ENCODE results near the gene SLC66A2.
A peak's percentile ranks its signal among the peaks of the same experiment; 100 is the strongest.

Gene SLC66A2

DNA sequence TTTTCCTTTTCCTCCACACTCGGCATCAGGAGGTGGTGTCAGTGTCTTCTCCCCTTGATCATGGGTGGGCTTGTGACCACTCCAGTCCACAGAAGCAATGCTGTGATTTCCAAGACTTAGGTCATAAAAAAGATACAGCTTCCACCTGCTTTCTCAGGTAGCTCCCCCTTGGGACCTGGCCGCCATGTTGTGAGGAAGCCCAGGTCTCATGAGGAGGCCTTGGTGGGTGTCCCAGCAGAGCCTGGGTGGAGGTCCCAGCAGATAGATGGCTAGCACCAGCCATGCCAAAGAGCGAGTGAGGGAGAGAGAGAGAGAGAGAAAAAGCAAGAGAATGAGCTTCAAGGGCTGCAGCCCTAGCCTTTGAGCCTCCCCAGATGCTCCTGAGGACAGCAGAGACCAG lies 16.0 kb downstream of the SLC66A2 start:
- no peak for DNase-seq

DNA sequence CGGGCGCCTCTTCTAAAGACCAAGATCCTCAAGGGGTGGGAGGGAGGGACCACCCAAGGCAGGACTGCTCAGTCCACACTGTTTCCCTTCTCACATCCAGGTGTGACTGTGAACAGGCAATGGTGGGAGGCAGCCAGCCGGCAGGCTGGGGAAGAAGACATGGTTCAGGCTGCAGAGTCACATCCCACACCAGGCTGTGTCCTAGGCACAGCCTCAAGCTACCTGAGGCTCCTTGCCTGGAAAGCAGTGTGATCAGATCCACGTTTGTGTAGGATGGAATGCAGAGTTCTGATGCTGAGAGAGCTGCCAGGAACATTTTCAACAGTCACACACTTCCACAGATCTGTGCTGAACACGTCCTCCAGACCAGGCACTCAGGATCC lies 16.4 kb downstream of the SLC66A2 start:
- no peak for DNase-seq

DNA sequence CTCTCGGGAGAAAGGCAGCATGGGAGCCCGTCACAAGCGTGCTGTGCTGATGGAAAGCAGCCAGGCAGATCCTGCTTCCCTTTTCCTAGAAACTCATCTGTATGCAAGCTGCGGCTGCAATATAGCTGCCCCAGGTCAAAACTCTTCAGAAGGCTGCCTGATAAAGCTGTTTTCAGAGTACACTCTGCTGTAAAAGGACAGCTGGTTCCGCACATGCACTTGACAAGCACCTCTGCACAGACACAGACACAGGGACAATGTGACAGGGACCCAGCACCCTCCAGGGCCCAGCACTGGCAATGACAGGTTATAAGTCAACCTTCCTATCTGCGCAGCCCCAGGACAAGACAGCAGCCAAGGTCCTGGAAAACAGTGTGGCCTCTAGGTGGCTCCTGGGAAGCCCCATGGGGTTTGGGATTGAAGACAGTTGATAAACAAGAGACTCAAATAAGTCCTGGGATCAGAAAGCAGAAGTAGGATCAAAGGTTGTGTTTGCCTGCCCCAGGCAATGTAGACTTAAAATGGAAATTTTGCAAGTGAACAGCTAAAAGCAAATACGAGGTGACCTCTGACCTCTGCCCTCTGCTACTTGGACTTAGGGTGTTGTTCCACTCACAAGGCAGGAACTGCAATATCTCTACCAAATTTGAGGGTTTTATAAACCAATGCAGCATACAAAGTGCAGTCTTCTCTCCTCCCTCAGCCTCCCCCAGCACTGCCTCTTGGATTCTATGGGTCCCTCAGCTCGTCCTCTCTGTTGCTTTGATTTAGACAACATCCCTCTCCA lies 16.9 kb downstream of the SLC66A2 start:
- no peak for DNase-seq

DNA sequence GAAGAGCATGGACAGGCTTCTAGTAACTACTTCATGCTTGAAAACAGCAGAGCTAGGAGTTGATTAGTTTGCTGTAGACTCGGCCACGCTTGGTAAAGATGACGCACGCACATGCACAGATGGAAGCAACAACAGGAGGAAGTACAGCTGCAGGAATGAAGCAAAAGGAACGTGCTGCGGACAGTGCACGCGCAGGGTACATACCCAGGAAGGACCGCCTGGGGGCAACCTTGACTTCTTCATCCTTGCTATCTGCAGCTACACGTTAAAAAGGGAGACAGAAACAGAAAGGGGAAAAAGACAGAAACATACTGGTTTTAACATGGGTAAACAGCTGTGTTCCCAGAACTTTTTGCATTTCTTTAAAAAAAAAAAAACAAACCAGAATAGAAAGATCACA lies 17.7 kb downstream of the SLC66A2 start:
- DNase-seq: no peak

DNA sequence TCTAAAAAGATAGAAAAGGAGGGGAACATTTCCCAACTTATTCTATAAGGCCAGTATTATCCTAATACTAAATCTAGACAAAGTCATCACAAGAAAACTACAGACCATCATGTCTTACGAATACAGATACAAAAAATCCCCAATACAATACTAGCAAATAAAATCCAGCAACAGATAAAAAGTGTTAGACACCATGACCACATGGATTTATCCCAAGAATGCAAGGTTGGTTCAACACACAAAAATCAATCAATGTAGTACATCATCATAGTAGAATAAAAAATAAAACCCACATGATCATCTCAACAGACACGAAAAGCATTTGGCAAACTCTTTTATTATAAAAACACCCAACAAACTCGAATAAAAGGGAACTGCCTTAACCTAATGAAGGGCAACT lies 18.5 kb downstream of the SLC66A2 start:
- DNase-seq: no peak

DNA sequence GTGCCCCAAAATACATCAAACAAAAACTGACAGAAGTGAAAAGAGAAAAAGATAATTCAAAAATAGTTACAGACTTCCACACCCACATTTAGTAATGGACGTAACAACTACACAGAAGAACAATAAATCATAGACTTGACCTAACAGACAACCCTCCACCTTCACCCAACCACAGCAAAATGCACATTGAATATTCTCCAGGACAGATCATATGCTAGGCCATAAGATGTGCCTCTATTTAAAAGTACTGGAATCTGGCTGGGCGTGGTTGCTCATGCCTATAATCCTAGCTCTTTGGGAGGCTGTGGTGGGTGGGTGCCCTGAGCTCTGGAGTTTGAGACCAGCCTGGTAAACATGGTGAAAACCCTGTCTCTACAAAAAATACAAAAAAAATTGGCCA lies 20.0 kb downstream of the SLC66A2 start:
- DNase-seq: no peak

DNA sequence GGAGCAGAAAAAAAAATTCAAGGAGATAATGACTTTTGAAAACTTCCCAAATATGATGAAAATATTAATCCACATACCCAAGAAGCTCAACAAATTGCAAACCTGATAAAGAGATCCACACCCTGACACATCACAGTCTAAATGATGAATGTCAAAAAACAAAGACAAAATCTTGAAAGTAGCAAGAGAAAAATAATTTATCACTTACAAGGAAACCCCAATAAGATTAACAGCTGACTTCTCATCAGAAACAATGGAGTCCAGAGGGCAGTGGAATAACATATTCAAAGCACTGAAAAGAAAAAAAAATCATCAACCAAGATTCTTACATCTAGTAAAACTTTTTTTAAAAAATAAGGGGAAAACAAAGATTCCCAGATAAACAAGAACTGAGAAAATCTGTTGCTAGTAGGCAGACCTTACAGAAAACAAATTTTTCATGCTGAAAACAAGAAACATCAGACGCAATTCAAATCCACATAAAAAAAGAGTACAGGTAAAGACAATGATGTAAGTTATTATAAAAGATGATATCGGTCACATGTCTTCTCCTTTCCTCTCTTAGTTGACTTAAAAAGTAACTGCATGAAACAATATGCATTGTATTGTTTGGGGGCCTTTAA lies 21.3 kb downstream of the SLC66A2 start:
- no peak for DNase-seq

DNA sequence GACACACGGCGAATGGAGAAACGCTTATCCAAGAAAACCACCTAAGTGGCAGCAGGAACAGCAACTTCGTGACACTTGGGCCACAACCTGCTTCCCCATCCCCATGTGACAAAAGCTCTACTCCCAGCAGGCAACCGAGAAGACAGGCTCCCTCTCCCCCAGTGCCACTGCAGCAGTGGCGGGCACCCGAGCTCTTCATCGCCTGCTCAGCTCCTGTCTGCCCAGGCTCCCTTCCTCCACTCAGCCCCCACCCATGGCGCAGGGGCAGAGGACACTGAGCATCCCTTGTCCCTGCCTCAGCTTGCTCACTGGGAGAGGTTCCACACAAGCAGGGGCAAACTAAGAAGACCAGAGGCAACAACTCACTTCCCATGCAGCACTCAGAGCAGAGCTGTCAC lies 22.9 kb downstream of the SLC66A2 start:
- DNase-seq: no peak

DNA sequence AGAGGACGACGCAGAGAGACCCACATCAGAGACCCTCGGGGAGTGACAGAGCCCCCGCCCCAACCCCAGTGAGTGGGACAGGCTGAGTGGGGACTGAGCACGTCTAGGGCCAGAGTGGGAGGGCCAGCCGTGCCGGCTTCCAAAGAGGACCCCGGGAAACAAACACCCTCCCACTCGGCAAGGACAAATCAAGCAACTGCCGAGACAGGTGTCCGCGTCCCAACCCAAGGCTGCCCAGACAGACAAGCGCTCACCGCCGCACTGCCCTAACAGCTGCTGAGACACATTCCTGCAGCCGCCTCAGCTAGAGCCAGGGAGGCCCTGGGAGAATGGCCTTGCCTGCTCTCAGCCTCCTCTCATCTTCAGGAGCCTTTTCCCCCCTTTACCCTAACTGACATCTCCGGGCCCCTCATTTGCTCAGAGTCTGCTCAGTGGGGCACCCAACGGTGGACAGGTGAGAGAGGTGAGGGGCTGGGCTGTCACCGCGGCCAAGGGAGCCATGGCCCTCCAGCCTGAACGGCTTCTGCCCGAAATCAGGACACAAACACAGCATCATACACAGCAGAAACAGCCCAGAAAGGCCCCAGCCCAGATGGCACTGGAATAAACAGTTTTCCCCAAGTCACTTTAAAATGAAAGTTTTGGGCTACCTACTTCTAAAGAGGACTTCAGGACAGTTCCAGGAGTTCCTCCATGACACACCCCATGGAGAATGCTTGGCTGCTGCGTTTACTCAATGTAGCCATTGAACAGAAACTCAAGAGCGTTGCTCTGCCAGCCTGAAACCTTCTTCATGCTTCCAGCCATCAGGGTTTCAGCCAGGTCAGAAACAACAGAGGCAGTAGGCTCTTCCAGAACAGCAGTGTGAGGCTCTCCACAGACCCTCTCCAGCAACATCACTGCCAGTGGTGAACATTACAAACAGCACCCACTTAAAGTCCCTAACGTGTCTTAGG lies 23.6 kb downstream of the SLC66A2 start:
- DNase-seq: peak; percentile 10

DNA sequence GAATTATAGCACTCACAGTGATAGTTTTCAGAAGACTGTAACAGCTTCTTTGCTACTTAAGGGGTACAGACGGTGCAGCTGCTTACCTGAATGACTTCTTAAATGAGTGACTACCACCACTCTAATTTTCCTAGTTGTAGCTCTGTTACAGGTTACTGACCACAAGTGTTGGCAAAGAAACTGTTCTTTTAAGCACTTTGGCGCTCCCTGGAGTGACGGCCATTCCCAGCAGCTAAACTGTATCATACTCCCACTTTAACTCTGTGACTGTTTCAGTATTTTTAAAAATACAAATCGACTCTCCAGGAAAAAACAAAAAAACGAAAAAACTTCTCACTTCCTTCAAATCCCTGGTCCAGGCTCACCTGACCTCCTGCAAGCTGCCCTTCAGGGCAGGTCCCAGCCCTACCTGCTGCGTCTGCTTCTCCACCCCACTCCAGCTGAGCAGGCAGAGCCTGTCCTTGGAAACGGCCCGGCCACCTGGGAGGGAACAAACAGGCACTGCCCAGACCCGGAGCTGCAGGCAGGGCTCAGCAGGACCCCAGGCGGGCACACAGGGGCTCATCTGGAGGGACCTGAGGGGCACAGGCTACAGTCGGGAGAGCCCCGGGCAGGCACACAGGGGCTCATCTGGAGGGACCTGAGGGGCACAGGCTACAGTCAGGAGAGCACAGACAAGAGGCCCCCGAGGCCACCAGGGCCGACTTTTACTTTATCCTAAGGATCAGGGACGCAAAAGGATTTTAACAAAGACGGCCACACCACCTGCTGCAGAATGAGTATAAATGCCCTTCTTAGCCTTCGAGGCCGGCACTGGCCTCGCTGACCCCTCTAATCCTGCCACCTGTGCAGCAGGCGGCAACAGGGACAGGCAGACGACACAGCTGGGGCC lies 24.5 kb downstream of the SLC66A2 start:
- DNase-seq: peak; percentile 4

DNA sequence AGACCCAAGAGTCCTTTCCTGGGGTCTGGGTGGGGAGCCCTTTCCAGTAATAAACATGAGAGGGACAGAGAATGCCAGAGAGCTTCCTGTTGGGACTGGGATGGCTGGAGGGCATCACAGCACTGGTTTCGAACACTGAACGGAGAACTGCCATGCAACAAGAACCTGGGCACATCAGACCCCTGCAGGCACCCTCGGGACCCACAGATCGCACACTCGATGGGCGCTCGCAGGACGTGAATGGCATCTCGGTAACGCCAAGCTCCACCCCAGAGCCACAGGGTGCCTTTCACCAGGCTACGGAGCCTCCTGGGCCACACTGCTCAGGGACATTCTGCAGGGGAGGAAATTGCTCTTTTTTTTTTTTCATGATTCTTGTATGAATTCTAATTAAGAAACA lies 25.1 kb downstream of the SLC66A2 start:
- DNase-seq: peak; percentile 14

DNA sequence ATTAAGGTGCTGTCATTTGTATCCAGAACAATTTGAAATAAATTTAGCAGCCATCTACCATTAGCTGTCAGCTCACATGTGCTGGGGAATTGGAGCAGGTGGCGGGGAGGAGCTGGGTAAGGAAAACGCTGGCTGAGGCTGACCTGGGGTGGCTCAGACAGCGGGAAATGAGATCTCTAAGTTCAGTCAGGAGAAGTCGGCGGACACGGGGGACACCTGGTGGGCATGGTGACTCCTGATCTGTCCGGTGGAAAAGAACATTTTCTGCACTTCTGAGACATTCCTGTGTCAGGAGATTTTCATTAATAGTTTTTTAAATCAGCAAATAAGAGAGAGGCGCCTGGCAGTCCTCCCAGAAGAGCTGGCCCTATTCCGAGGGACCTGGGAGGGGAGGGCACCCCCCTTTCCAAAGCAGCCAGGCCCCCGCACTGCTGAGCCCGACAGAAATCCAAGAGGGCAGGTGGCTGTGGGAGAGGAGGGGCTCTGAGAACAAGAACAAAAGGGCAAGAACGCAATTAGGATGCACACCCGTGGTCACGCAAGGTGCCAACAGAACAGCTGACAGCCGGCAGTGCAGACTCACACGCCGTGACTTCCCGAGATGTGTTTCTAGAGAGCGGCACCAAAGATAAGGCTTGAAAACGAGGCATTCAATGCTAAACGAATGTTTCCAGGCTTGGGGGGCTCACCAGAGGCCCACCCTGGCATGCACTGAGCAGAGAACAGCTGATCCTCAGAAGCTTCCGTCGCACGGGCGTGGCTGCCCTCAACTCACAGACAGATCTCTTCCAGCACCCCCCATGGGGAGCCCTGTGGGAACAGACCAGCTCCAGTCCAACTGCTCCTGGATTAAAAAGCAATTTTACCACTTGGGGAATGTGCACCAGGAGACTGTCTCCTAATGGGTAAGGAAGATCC lies 26.4 kb downstream of the SLC66A2 start:
- DNase-seq: peak; percentile 6

DNA sequence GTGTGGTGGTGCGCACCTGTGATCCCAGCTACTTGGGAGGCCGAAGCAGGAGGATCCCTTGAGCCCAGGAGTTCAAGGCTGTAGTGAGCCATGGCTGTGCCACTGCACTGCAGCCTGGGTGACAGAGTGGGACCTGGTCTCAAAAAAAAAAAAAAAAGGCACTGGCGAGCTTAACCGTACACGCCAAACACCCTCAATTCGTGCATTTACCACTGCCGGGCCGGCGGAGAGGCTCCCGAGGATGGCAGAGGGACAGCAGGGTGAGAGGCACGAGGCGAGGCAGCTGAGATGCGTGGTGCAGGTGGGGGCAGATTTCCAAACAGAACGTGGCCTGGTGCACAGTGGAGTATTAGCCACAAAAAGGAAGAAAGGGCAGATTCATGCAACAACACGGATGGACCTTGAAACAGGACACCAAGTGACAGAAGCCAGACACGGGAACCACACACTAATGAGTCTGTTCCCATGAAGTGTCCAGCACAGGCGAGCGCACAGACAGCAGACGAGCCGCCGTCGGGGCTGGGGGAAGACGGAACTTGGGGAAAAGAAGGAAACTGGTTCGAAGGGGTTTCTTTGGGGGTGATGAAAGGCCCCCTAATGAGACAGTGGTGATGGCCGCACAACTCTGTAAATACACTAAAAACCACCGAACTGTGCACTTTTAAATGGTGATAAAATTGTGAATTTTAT lies 27.4 kb downstream of the SLC66A2 start:
- peak; percentile 8 for DNase-seq

DNA sequence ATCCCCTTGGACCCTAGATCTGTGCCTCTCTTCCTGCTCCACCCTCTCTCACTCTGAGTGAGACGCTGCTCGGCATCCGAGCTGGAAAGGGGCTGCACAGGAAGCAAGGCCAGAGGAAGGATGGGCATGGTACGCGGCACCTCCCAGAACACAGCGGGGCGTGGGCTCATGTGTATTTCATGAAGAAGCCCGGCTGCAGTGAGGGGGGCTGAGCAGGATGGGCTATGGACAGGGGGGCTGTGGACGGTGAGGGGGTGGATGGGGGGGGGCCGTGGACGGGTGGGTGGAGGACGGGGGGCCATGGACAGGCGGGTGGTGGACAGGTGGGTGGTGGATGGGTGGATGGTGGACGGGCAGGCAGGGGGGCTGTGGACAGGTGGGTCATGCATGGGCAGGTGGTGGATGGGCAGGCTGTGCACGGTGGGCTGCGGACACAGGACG lies 28.5 kb downstream of the SLC66A2 start:
- peak; percentile 11 for DNase-seq

DNA sequence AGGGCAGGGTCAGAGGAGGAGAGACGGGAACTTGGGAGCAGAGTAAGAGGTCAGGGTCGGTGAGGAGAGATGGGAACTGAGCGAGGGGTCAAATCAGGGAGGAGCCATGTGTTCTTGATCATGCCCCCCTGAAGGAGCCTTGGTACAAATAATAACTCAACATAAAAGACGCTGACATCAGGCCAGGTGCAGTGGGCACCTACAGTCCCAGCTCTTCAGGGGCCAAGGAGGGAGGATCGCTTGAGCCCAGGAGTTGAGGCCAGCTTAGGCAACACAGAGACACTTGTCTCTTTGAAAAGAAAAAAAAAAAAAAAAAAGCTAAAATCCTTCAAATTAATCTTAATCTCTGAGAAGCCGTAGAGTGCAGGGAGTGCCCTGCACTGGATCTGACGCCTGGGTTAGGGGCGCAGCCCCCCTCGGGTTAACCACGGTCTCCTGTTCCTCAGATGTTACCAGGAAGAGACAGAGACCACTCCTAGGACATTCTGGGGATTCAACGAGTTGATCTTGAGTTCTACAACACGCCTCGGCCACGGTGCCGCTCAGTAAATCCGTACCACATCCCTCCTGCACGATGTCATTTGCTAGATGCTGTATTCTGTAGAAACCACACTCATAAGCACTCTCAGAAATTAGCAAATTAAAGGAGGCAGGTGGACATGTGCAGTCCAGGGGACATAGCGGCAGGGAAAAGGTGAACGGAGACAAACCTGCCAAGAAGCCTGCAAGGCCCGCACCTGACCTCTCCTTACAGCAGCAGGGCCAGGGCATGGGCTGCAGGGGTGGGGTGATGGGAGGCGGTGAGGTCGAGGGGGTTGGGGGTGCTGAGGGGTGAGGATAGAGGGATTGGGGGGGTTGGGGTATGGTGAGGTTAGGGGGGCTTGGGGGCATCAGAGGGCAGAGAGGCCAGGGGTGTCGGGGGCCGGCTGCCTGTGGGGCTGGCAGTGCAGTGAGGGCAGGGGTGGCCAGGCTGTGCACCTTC lies 29.2 kb downstream of the SLC66A2 start:
- peak; percentile 13 for DNase-seq

DNA sequence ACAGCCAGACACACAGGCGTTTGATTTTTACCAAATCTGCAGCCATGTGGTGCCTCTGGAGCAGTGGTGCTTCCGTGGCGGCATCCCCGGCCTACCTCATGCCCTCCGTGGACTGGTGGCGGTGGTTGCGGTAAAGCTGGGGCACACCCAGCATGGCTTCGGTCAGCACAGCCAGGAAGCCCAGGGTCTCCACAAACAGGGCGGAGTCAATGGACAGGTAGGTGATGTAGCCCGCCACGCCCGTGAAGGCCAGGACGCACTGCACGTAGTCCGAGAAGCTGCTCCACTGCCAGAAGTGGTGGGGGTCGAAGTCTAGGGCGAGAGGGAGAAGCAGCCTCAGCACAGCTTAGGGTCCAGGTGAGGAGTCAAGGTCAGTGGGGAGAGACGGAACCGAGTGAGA lies 32.4 kb downstream of the SLC66A2 start:
- DNase-seq: peak; percentile 15

DNA sequence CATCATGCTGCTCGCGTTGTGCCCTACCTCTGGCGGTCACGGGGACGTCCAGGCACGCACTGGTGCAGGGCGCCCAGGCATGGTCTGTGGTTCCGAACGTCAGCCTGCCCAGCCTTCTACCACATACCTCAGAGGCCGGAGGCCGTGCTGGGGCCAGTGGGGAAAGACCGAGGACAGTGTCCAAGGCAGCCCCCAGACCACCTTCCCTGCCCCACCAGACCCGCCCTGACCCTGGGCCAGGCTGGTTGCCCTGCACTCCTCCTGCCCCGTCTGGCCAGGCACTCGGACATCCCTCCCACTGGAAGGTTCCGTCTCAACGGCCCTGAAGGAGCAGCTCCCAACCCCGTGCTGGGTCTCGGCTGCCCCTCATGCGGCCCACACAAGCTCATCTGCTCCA lies 32.8 kb downstream of the SLC66A2 start:
- DNase-seq: no peak

DNA sequence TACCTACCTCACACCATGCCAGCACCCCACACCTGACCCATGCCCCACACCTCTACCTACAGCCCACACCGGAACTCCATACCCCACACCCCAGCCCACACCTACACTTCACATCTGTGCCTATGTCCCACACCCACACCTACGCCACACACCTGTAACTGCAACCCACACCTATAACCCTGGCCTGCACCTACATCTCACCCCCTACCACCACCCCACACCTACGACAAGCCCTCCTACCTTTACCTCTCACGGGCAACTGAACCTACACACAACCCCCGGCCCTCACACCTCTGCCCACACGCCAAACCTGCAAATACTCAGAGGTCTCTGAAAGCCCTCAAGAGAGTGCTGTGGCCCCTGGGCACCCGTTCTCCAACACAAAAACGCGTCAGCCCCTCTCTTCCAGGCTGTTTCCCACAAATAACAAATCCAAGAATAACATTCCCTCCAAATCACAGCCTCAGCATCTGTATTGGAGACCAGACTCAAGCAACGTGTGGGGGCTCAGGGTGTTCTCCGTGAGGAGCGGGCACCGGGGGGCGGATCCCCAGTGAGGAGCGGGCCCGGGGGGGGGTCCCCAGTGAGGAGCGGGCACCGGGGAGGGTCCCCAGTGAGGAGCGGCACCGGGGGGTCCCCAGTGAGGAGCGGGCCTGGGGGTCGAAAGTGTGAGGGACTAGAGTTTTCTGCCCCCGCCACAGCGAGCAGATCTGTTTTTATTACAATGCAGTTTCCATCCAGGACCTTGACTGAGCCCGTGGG lies 33.4 kb downstream of the SLC66A2 start:
- no peak for DNase-seq

All from CD4-positive, alpha-beta T cell treated with Interleukin-15 for 1 hour (primary cell).